GM10248 (cell line): Measurements from ENCODE around the gene PPM1J.
"Not testable (repeated sequence)": the region's sequence is repeated elsewhere in the genome, so short reads cannot be mapped to it uniquely, and the experiment has no call there.

ENCODE experiments used
- CTCF ChIA-PET: fragments of 300-600 bp; sonication (Branson Sonifier 250); formaldehyde crosslinking; extraction: SDS; loops from one replicate; lab custom pipeline; 2021; ENCODE audit warnings: antibody characterized with exemption; lab: Yijun Ruan, JAX
- POLR2A ChIA-PET: fragments of 350-650 bp; sonication (Branson Sonifier 250); formaldehyde crosslinking; extraction: SDS; loops from one replicate; lab custom pipeline; 2020; ENCODE audit warnings: antibody characterized with exemption; lab: Yijun Ruan, JAX
- DNase-seq: peaks from one replicate; pipeline ENCODE4 v3.0.0; 2012; ENCODE audit errors: extremely low spot score
- CTCF ChIP-seq: IDR thresholded peaks from 2 replicates; pipeline ENCODE4 v1.5.1; 2012; ENCODE audit warnings: mild to moderate bottlenecking, low read depth; ENCODE audit errors: extremely low read depth, missing control alignments, control extremely low read depth

The PPM1J gene

DNA sequence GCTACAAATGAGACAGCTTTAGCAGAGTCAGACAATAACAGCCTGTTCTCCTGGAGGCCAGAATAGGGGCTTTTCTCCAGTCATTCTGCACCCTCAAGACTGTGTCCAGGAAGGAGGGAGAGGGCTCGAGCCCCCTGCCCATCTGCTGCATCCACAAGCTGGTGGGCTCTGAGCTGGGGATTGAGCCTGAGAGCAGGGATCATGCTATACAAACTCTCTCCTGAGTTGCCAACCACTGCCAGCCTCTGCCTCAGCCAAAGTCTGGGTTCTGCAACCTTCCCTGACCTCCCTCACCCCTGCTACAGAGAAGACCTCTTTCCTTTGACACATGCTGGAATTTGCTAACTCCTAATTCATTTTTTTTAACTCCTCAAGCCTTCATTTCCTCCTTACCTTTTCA is 14.8 kb upstream of the PPM1J start:
- no peak for DNase-seq
- ChIA-PET CTCF (interaction anchor here (1.8 to 6.8 kb wide), 3 partner anchors 13 to 74 kb away, joined by 4 to 62 read pairs (median 13); partner anchors contain the start of gene PPM1J), POLR2A (no interaction called here)
- no peak for TF ChIP-seq CTCF

GRCh38 chr1:112729011-112729410 is 13.9 kb upstream of the PPM1J start:
- POLR2A ChIA-PET, DNase-seq: not testable (repeated sequence)
- CTCF ChIA-PET = interaction anchor here (1.1 to 6.8 kb wide), 4 partner anchors 12 to 75 kb away, joined by 3 to 62 read pairs (median 12); partner anchors contain the start of gene PPM1J

DNA sequence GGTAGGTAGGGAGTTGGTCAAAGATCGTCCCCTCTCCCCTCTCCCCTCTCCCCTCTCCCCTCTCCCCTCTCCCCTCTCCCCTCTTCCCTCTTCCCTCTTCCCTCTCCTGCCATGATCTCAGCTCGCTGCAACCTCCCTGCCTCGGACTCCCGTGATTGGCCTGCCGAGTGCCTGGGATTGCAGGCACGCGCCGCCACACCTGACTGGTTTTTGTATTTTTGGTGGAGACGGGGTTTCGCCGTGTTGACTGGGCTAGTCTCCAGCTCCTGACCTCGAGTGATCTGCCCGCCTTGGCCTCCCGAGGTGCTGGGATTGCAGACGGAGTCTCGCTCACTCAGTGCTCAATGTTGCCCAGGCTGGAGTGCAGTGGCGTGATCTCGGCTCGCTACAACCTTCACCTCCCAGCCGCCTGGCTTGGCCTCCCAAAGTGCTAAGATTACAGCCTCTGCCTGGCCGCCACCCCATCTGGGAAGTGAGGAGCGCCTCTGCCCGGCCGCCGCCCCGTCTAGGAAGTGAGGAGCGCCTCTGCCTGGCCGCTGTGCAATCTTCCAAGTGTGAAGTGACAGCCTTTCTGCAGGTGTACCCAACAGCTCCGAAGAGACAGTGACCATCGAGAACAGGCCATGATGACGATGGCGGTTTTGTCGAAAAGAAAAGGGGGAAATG is 13.3 kb upstream of the PPM1J start:
- CTCF ChIA-PET = interaction anchor here (1.1 to 6.8 kb wide), 3 partner anchors 12 to 75 kb away, joined by 3 to 62 read pairs (median 11); partner anchors contain the start of gene PPM1J
- DNase-seq, POLR2A ChIA-PET: not testable (repeated sequence)

GRCh38 chr1:112727716-112728115 is 12.6 kb upstream of the PPM1J start:
- POLR2A ChIA-PET = no interaction called here
- no peak for DNase-seq
- CTCF ChIA-PET = interaction anchor here (1.1 to 6.8 kb wide), 4 partner anchors 11 to 358 kb away, joined by 3 to 62 read pairs (median 8); partner anchors contain the start of gene PPM1J
- no peak for TF ChIP-seq CTCF

DNA sequence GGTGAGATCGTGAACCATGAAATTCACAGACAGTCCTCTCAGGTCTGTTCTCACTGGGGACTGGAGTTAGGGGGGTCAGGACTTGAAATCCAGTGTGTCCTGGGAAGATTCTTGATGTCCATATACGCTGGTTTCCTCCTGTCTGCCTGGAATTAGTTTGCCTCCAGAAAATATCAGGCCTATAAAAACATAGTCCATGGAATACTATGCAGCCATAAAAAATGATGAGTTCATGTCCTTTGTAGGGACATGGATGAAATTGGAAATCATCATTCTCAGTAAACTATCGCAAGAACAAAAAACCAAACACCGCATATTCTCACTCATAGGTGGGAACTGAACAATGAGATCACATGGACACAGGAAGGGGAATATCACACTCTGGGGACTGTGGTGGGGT is 9.1 kb upstream of the PPM1J start:
- POLR2A ChIA-PET, DNase-seq: not testable (repeated sequence)
- CTCF ChIA-PET = interaction anchor here (12.2 kb wide), 1 partner anchor 79 kb away, joined by 410 read pairs; no protein-coding TSS in a partner anchor

DNA sequence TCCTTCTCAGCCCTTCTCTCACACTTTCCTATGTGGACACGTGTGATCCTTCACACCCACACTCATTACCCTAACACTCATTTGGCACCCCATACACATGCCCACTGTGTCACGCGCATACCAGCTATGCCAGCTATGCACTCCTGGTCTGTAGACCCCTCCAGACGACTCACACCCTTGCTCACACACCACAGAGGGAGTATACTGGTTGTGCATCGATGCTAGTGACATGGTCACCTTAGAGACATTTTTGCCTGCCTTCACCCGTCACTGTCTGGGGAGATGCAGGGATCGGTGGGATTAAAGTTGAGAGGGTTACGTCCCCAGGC is 8.3 kb upstream of the PPM1J start:
- no peak for DNase-seq
- TF ChIP-seq CTCF = no peak
- ChIA-PET POLR2A (no interaction called here), CTCF (interaction anchor here (1.5 to 12.2 kb wide), 2 partner anchors 80 to 332 kb away, joined by 5 to 410 read pairs; no protein-coding TSS in a partner anchor)

DNA sequence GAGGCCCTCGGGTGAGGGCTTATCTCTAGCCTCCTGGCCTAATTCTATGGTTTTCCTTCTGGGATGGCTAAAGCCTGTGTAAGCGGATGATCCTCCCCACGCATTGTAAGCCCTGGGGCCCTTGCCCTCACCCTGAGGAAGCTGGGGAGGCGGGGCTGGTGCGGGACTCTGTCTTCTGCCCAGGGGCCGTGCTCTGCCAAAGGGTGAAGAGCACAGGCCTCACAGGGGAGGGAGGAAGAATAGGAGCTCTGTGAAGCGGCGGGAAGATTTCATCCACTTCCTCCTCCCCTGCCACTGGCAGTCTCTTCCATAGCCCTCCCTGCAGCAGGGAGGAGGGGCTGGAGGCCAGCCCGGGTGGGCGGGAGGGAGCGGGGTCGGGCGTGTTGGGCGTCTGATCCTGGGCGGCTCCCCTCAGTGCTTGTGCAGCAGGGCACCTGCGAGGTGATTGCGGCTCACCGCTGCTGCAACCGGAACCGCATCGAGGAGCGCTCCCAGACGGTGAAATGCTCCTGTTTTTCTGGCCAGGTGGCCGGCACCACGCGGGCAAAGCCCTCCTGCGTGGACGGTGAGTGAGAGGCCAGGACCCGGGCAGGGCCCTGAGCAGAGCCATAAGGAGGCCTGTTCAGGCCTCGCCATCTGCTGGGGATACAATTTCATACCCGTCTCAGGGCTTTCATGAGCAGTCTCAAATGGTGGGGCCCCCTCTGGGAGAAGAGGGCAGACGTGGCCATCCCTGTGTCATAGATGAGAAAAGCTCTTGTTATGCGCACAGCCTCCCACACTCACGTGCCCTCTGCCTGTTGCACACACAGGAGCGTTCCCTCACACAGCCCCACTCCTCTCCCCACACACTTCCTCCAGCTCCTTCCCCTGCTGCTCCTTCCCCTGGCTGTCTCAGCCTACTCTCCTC is 7.7 kb upstream of the PPM1J start:
- ChIA-PET POLR2A (no interaction called here), CTCF (interaction anchor here (1.1 to 12.2 kb wide), 5 partner anchors 11 to 332 kb away, joined by 3 to 410 read pairs (median 5); no protein-coding TSS in a partner anchor)
- no peak for DNase-seq
- no peak for TF ChIP-seq CTCF
